ENCODE measurements around the gene LRFN2.

LRFN2 gene

GRCh38 chr6:40585651-40586269 is 1.4 kb downstream of the LRFN2 start:
- no peak for DNase-seq

GRCh38 chr6:40585223-40585622 is 1.9 kb downstream of the LRFN2 start:
- no peak for DNase-seq

- no peak for DNase-seq
These were observed 2.4 kb downstream of the LRFN2 start for GRCh38 chr6:40584741-40585140.

GRCh38 chr6:40583709-40584108 is 3.5 kb downstream of the LRFN2 start:
- no peak for DNase-seq

- DNase-seq = no peak
These were observed 4.3 kb downstream of the LRFN2 start for GRCh38 chr6:40582892-40583291.

- no peak for DNase-seq
These were observed 8.1 kb downstream of the LRFN2 start for GRCh38 chr6:40579101-40579500.

GRCh38 chr6:40577672-40578071 is 9.5 kb downstream of the LRFN2 start:
- DNase-seq = no peak

GRCh38 chr6:40573221-40573620 is 13.9 kb downstream of the LRFN2 start:
- DNase-seq = no peak

- DNase-seq = no peak
These were observed 17.8 kb downstream of the LRFN2 start for GRCh38 chr6:40569162-40569910.

GRCh38 chr6:40568062-40568708 is 19.0 kb downstream of the LRFN2 start:
- no peak for DNase-seq

GRCh38 chr6:40563111-40563510 is 24.1 kb downstream of the LRFN2 start:
- no peak for DNase-seq

- DNase-seq = no peak
These were observed 28.1 kb downstream of the LRFN2 start for GRCh38 chr6:40559056-40559455.

- DNase-seq = no peak
These were observed 29.1 kb downstream of the LRFN2 start for GRCh38 chr6:40558102-40558501.

- DNase-seq = no peak
These were observed 30.3 kb downstream of the LRFN2 start for GRCh38 chr6:40556881-40557280.

GRCh38 chr6:40556023-40556422 is 31.1 kb downstream of the LRFN2 start:
- no peak for DNase-seq

- DNase-seq = no peak
These were observed 32.1 kb downstream of the LRFN2 start for GRCh38 chr6:40555092-40555491.

GRCh38 chr6:40552941-40553340 is 34.2 kb downstream of the LRFN2 start:
- DNase-seq = no peak

- no peak for DNase-seq
These were observed 35.1 kb downstream of the LRFN2 start for GRCh38 chr6:40551966-40552505.

GRCh38 chr6:40550202-40551101 is 36.7 kb downstream of the LRFN2 start:
- DNase-seq = peak; percentile 50

- no peak for DNase-seq
These were observed 41.2 kb downstream of the LRFN2 start for GRCh38 chr6:40545954-40546353.

- no peak for DNase-seq
These were observed 43.4 kb downstream of the LRFN2 start for GRCh38 chr6:40543776-40544175.

GRCh38 chr6:40543146-40543545 is 44.0 kb downstream of the LRFN2 start:
- no peak for DNase-seq
